DND-41 (cell line): ENCODE measurements around the gene ZFP64.

Experiments
- ATAC-seq: fragments of 200-7000 bp; cut with Tn5 transposase; 3 replicates; pipeline ENCODE4 v1.9.1; 2021; ENCODE audit warnings: low read depth; ENCODE audit not compliant: insufficient read depth
- DNase-seq: peaks from one replicate; pipeline ENCODE4 v3.0.0-alpha.2; 2020
- H2AFZ ChIP-seq: 2 replicates; pipeline ENCODE4 v1.6.0; 2012; ENCODE audit warnings: low read depth, low read length
- H3K27ac ChIP-seq: 2 replicates; pipeline ENCODE4 v1.5.1; 2012; ENCODE audit warnings: low read length, inconsistent platforms
- H3K27me3 ChIP-seq: fragments of 200-600 bp; sonication (generic); 2 replicates; pipeline ENCODE4 v1.6.0; 2012; ENCODE audit warnings: low read length, mild to moderate bottlenecking, inconsistent platforms; ENCODE audit not compliant: insufficient read depth, poor library complexity
- H3K36me3 ChIP-seq: 2 replicates; pipeline ENCODE4 v1.5.1; 2012; ENCODE audit warnings: low read length, inconsistent platforms; ENCODE audit not compliant: insufficient read depth
- H3K4me1 ChIP-seq: 2 replicates; pipeline ENCODE4 v1.5.1; 2012; ENCODE audit warnings: mild to moderate bottlenecking, low read length; ENCODE audit not compliant: insufficient read depth
- H3K4me2 ChIP-seq: 2 replicates; pipeline ENCODE4 v1.6.0; 2012; ENCODE audit warnings: mild to moderate bottlenecking, moderate library complexity, low read length, inconsistent platforms; ENCODE audit not compliant: insufficient read depth
- H3K4me3 ChIP-seq, 2 experiments: fragments of 200-600 bp in 1 of 2; shearing (Covaris generic) in 1 of 2; 2 replicates each; pipeline ENCODE4 v1.5.1; 2012 to 2016; ENCODE audit warnings: inconsistent platforms in 2 of 2, low read length in 2 of 2, mild to moderate bottlenecking in 2 of 2, low read depth in 1 of 2, moderate library complexity in 1 of 2
- H3K79me2 ChIP-seq: 2 replicates; pipeline ENCODE4 v1.6.0; 2012; ENCODE audit warnings: low read length, inconsistent platforms; ENCODE audit not compliant: insufficient read depth
- H3K9ac ChIP-seq: 2 replicates; pipeline ENCODE4 v1.6.0; 2012; ENCODE audit warnings: low read depth, mild to moderate bottlenecking, inconsistent platforms, low read length, moderate library complexity
- H3K9me3 ChIP-seq: 2 replicates; pipeline ENCODE4 v1.5.1; 2012; ENCODE audit warnings: low read length, moderate library complexity, mild to moderate bottlenecking, inconsistent platforms; ENCODE audit not compliant: insufficient read depth, severe bottlenecking
- H4K20me1 ChIP-seq: 2 replicates; pipeline ENCODE4 v1.6.0; 2012; ENCODE audit warnings: low read length; ENCODE audit not compliant: insufficient read depth
- EZH2 ChIP-seq: IDR thresholded peaks from 3 replicates; pipeline ENCODE4 v1.6.1; 2012; ENCODE audit warnings: borderline replicate concordance, low read depth, mild to moderate bottlenecking, moderate library complexity, low read length, inconsistent platforms; ENCODE audit not compliant: severe bottlenecking
- TF ChIP-seq, protein P1 (sequence below): IDR thresholded peaks from 2 replicates; pipeline ENCODE4 v1.5.1; 2012; ENCODE audit warnings: borderline replicate concordance, low read length, moderate library complexity, mild to moderate bottlenecking; ENCODE audit not compliant: poor library complexity, severe bottlenecking; ENCODE audit errors: extremely low read depth

Gene ZFP64

DNA sequence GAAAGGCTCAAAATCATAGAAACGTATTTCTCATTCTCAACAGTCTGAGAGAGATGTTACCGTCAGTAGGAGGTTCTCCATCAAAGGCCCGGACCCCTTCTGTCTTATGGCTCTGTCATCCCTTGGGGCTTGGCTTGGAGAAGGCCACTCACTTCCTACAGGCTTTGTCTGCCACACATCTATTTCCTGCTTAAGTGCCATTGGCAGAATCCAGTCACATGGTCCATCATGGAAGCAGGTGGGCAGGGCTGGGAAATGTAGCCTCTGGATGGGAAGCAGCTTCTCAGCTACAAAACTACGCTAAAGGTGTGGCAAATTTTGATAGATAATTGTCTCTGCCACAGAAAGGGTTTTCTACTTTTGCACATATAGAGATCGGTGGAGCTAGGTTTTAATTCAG is 12.6 kb upstream of the ZFP64 start:
- TF ChIP-seq, protein P1, sequence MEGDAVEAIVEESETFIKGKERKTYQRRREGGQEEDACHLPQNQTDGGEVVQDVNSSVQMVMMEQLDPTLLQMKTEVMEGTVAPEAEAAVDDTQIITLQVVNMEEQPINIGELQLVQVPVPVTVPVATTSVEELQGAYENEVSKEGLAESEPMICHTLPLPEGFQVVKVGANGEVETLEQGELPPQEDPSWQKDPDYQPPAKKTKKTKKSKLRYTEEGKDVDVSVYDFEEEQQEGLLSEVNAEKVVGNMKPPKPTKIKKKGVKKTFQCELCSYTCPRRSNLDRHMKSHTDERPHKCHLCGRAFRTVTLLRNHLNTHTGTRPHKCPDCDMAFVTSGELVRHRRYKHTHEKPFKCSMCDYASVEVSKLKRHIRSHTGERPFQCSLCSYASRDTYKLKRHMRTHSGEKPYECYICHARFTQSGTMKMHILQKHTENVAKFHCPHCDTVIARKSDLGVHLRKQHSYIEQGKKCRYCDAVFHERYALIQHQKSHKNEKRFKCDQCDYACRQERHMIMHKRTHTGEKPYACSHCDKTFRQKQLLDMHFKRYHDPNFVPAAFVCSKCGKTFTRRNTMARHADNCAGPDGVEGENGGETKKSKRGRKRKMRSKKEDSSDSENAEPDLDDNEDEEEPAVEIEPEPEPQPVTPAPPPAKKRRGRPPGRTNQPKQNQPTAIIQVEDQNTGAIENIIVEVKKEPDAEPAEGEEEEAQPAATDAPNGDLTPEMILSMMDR: no peak
- TF ChIP-seq EZH2: no peak

DNA sequence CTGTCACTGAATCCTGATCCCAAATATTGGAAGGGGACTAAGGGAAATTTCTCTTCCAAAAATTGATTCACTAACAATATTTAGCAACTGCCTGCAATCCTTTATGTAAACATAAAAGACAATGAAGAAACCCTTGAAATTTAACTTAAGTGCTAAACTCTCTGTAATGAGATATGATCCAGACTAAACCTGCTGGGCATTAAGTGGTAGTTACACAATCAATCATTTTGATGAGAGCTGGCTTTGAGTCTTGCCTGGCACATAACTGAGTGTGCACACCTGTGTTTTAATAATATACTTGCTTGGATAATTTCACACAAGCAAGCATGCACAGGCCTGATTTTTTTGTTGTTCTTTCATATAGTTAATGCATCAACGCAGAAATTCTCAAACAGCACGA is 9.8 kb upstream of the ZFP64 start:
- H3K27ac ChIP-seq: no peak overlapping the region
- no peak overlapping the region for H2AFZ ChIP-seq
- no peaks in the 10 kb centered on the region for H3K79me2 ChIP-seq
- H3K27me3 ChIP-seq: no peaks in the 10 kb centered on the region
- H3K4me1 ChIP-seq: no peaks in the 10 kb centered on the region
- H3K9me3 ChIP-seq: no peaks in the 10 kb centered on the region
- DNase-seq (no peak), ATAC-seq (no peak)
- H4K20me1 ChIP-seq: no peaks in the 10 kb centered on the region
- H3K9ac ChIP-seq: no peak overlapping the region
- H3K36me3 ChIP-seq: no peaks in the 10 kb centered on the region
- no peak overlapping the region for H3K4me2 ChIP-seq
- TF ChIP-seq, protein P1: no peak
- no peak for TF ChIP-seq EZH2
- no peak overlapping the region for H3K4me3 ChIP-seq

More for the DNA sequence above, 12.6 kb upstream of the ZFP64 start:
- DNase-seq (no peak), ATAC-seq (no peak)
- no peak overlapping the region for H3K4me3 ChIP-seq
- H3K9me3 ChIP-seq: no peaks in the 10 kb centered on the region
- H3K27me3 ChIP-seq: peaks cover 3% of the 10 kb centered on the region
- H3K9ac ChIP-seq: no peak overlapping the region
- H4K20me1 ChIP-seq: no peaks in the 10 kb centered on the region
- no peak overlapping the region for H3K4me2 ChIP-seq
- no peak overlapping the region for H3K27ac ChIP-seq
- H3K79me2 ChIP-seq: no peaks in the 10 kb centered on the region
- no peaks in the 10 kb centered on the region for H3K4me1 ChIP-seq
- no peaks in the 10 kb centered on the region for H3K36me3 ChIP-seq
- H2AFZ ChIP-seq: no peak overlapping the region

DNA sequence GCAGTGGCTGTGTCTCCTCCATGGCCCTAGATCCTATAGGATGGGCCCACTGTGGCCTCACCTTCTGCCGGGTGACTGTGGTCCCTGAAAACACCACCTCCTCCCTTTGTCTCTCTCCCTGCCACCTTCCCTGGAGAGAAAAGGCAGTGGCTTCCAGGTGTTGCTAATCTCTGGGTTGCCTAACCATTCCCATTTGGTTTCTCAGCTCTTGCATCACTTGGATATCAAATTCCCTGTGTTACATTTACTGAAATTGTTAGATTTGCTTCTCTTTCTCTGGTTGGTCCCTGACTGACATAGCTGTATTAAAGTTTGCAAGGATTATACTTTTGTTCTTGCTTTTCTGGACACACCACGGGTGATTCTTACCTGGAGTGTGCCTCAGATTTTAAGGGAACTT is 9.3 kb upstream of the ZFP64 start:
- Histone ChIP-seq H3K4me3 (no peak overlapping the region), H3K27ac (no peak overlapping the region), H3K9me3 (no peaks in the 10 kb centered on the region), H3K9ac (no peak overlapping the region), H3K27me3 (no peaks in the 10 kb centered on the region), H4K20me1 (no peaks in the 10 kb centered on the region), H3K79me2 (no peaks in the 10 kb centered on the region), H3K4me2 (no peak overlapping the region), H3K36me3 (no peaks in the 10 kb centered on the region), H2AFZ (no peak overlapping the region), H3K4me1 (no peaks in the 10 kb centered on the region)
- DNase-seq: no peak
- TF ChIP-seq EZH2: no peak
- TF ChIP-seq, protein P1: no peak
- ATAC-seq: no peak

DNA sequence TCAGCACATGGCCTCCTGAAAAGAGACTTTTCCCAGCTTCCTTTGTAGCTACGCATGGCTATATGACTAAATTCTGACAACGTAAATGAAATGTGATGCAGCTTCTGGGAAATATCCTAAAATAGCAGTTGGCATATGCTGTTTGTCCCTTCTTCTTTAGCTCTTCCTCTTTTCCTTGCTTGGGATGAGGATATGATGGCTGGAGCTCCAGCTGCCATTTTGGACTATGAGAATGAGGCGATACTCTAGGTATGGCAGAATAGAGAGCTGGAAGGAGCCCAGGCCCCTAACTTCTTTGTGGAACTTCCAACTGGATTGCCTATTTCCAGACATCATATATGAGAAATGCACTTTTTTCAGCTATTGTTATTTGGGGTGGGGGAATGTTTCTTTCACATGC is 5.3 kb upstream of the ZFP64 start:
- peaks cover 3% of the 10 kb centered on the region; the same call in 1 of the 2 replicates for H3K79me2 ChIP-seq
- ATAC-seq: no peak
- no peaks in the 10 kb centered on the region for H3K9me3 ChIP-seq
- H3K27ac ChIP-seq: no peak overlapping the region
- H2AFZ ChIP-seq: no peak overlapping the region
- no peaks in the 10 kb centered on the region; the same call in 1 of the 2 replicates for H3K36me3 ChIP-seq
- H3K4me1 ChIP-seq: peaks cover 12% of the 10 kb centered on the region
- no peaks in the 10 kb centered on the region for H4K20me1 ChIP-seq
- no peak for DNase-seq
- no peaks in the 10 kb centered on the region for H3K27me3 ChIP-seq
- H3K4me2 ChIP-seq: no peak overlapping the region
- H3K9ac ChIP-seq: no peak overlapping the region
- no peak overlapping the region for H3K4me3 ChIP-seq
- TF ChIP-seq, protein P1: no peak
